ENCODE measurements around the gene MRPS12.

Gene MRPS12

DNA sequence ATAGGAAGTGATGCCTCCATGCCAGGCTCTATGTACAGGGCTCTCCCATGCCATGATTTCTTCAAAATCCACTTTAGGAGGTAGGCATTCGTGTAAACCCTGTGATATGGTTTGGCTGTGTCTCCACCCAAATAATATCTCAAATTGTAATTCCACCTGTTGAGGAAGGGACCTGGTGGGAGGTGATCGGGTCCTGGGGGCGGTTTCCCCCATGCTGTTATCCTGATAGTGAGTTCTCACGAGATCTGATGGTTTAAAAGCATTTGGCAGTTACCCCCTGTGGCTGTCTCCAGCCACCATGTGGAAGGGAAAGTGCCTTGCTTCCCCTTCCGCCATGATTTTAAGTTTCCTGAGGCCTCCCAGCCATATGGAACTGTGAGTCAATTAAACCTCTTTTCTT is 8.3 kb upstream of the MRPS12 start:
- H3K4me3 ChIP-seq (ENCODE audit: control insufficient read depth, low read depth, low read length) = no peak overlapping the region
- TF ChIP-seq, protein P1, sequence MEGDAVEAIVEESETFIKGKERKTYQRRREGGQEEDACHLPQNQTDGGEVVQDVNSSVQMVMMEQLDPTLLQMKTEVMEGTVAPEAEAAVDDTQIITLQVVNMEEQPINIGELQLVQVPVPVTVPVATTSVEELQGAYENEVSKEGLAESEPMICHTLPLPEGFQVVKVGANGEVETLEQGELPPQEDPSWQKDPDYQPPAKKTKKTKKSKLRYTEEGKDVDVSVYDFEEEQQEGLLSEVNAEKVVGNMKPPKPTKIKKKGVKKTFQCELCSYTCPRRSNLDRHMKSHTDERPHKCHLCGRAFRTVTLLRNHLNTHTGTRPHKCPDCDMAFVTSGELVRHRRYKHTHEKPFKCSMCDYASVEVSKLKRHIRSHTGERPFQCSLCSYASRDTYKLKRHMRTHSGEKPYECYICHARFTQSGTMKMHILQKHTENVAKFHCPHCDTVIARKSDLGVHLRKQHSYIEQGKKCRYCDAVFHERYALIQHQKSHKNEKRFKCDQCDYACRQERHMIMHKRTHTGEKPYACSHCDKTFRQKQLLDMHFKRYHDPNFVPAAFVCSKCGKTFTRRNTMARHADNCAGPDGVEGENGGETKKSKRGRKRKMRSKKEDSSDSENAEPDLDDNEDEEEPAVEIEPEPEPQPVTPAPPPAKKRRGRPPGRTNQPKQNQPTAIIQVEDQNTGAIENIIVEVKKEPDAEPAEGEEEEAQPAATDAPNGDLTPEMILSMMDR (conservative IDR thresholded peaks at IDR 0.05; ENCODE audit: control insufficient read depth, insufficient read depth, low read depth, low read length) = no peak
- DNase-seq (ENCODE audit: low read depth) = no peak

DNA sequence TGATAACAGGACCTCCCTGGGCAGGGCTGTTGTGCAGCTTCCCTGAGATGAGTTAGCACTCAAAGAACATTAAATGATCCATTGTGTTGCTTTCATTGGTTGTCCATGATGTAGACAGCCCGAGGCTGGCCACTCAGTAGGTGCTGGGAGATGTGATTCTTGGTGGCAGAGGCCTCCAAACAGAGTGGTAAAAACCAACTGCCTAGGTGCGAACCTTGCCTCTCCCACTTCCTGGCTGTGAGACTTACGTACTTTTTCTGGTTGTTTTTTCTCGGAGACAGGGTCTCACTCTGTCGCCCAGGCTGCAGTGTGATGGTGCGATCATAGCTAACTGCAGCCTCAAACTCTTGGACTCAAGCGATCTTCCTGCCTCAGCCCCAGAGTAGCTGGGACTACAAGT is 6.4 kb upstream of the MRPS12 start:
- DNase-seq (ENCODE audit: low read depth) = no peak
- no peak overlapping the region for H3K4me3 ChIP-seq (ENCODE audit: control insufficient read depth, low read depth, low read length)
- TF ChIP-seq, protein P1 (conservative IDR thresholded peaks at IDR 0.05; ENCODE audit: control insufficient read depth, insufficient read depth, low read depth, low read length) = no peak

DNA sequence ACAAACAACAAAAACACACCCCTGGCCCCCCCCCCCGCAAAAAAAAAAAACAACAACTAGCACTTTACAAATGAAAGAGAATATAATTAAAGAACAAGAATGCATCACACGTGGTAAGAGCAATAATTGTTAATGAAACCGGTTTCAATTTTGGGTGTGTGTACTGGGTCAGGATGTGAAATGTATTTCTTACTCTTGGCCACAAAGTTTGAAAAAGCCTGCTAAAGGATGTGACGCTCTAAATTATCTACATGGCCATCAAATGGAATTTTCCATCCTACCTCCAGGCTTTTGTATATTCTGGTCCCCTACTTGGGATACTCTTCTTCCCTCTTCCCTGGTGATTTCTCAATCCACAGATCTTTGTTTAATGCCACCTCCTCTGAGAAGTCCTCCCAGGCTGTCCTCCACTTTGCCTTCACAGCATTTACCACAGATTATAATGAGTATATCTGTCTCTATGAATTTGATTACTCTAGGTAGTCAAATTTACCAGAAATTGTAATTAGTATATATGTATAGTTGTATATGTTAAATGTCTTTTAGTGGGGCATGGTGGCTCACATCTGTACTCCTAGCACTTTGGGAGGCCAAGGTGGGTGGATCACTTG is 2.2 kb upstream of the MRPS12 start:
- no peak overlapping the region for H3K4me3 ChIP-seq (ENCODE audit: control insufficient read depth, low read depth, low read length)
- TF ChIP-seq, protein P1 (conservative IDR thresholded peaks at IDR 0.05; ENCODE audit: control insufficient read depth, insufficient read depth, low read depth, low read length) = no peak
- DNase-seq (ENCODE audit: low read depth) = no peak

- H3K4me3 ChIP-seq (ENCODE audit: control insufficient read depth, low read depth, low read length) = peak within 1 kb of the TSS; percentile 92
- DNase-seq (ENCODE audit: low read depth) = peak; percentile 92
- TF ChIP-seq, protein P1 (conservative IDR thresholded peaks at IDR 0.05; ENCODE audit: control insufficient read depth, insufficient read depth, low read depth, low read length) = peak; percentile 75
Measured at GRCh38 chr19:38929929-38930775, 592 bp upstream of the MRPS12 start, which contains the start of gene SARS2. Gene SARS2 (minus strand): TSS chr19:38930763. CDS start chr19:38930736, 27 bp downstream.

DNA sequence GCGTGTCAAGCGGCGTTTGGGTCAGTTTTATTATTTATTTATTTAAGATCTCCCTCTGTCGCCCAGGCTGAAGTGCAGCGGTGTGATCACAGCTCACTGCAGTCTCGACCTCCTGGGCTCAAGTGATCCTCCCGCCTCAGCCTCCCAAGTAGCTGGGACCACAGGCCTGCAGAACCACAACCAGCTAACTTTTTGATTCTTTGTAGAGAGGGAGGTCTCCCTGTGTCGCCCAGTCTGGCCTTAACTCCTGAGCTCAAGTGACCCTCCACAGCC is 713 bp downstream of the MRPS12 start:
- H3K4me3 ChIP-seq (ENCODE audit: control insufficient read depth, low read depth, low read length) = peak overlapping the region; percentile 92
- DNase-seq (ENCODE audit: low read depth) = no peak
- TF ChIP-seq, protein P1 (conservative IDR thresholded peaks at IDR 0.05; ENCODE audit: control insufficient read depth, insufficient read depth, low read depth, low read length) = no peak

- no peak overlapping the region for H3K4me3 ChIP-seq (ENCODE audit: control insufficient read depth, low read depth, low read length)
- TF ChIP-seq, protein P1 (conservative IDR thresholded peaks at IDR 0.05; ENCODE audit: control insufficient read depth, insufficient read depth, low read depth, low read length) = peak; percentile 45
- DNase-seq (ENCODE audit: low read depth) = peak; percentile 57
Measured at GRCh38 chr19:38932425-38933179, 1.9 kb downstream of the MRPS12 start.
